Subcutaneous adipose tissue (tissue), 4 donors: ENCODE results near the gene LMNB1. TPM values are rescaled to one million over a fixed set of nuclear protein-coding genes. Genes with fewer than 3 reads are reported as not detected.

ENCODE experiments used
- CTCF ChIP-seq: fragments of 450-650 bp; IDR thresholded peaks from one replicate; pipeline ENCODE4 v1.5.1; 2016; ENCODE audit warnings: low read depth, mild to moderate bottlenecking, control low read depth, antibody characterized with exemption, moderate library complexity
- small RNA-seq: library from RNA; depleted of rRNA; stranded (forward); fragments of <200 nt; gene quantifications from one replicate; pipeline ENCODE3, GENCODE V24; 2016
- total RNA-seq, 4 donors: library from RNA; depleted of rRNA; stranded (reverse); fragments of >200 nt; gene quantifications; one replicate each; pipeline ENCODE4 v1.1.0, GENCODE V29; 2016

LMNB1 gene
- total RNA-seq, 4 donors from 2014 or later = 4.1 to 14.4 (median 9.5) TPM

- TF ChIP-seq CTCF = no peak
Measured at GRCh38 chr5:126884269-126884819, 107.4 kb downstream of the LMNB1 start.

Small RNAs within 50 kb of the gene (small RNA-seq; reads per million reads assigned to genes)
- not detected for gene RNU6-752P

Other genes starting within 250 kb of the LMNB1 start
- gene ALDH7A1, start 181.9 kb upstream of the LMNB1 start, total RNA-seq = 10 to 100 TPM; 20.2 to 35.8 (median 27.6) TPM
- gene PHAX, start 176.2 kb upstream of the LMNB1 start, total RNA-seq = 10 to 100 TPM; 53.5 to 85.3 (median 70.8) TPM